Stimulated activated effector memory CD8-positive, alpha-beta T cell treated with anti-CD3 and anti-CD28 coated beads, Interleukin-12 subunit alpha, Interleukin-12 subunit beta, amount 100 ng/mL, for 72 hours (primary cell): ENCODE measurements around the gene RASGRF2.
"Not testable (repeated sequence)": the region's sequence is repeated elsewhere in the genome, so short reads cannot be mapped to it uniquely, and the experiment has no call there.

Experiments
- ATAC-seq: fragments of 150-1000 bp; cut with Tn5 transposase; 2 replicates; pipeline ENCODE4 v1.10.0; 2021
- DNase-seq, 2 donors: peaks; one replicate each; pipeline ENCODE4 v3.0.0; 2021 to 2022; ENCODE audit warnings: low spot score in 2 of 2
- H3K27ac Mint-ChIP-seq: one replicate; pipeline ENCODE4 v1.8.0; 2022; ENCODE audit warnings: mild to moderate bottlenecking, mixed read lengths
- H3K36me3 Mint-ChIP-seq: one replicate; pipeline ENCODE4 v1.8.0; 2022; ENCODE audit warnings: mild to moderate bottlenecking, mixed read lengths
- H3K4me1 Mint-ChIP-seq: one replicate; pipeline ENCODE4 v1.8.0; 2022; ENCODE audit warnings: mixed read lengths
- H3K4me3 Mint-ChIP-seq: one replicate; pipeline ENCODE4 v1.8.0; 2022; ENCODE audit warnings: mild to moderate bottlenecking, mixed read lengths
- H3K9me3 Mint-ChIP-seq: one replicate; pipeline ENCODE4 v1.8.0; 2022; ENCODE audit warnings: mixed read lengths

The RASGRF2 gene

GRCh38 chr5:81080809-81081460, 120.8 kb downstream of the RASGRF2 start:
- no peak for ATAC-seq
- DNase-seq: no peak
- Mint-ChIP-seq H3K36me3 (peaks cover 4% of the 10 kb centered on the region), H3K27ac (no peak overlapping the region), H3K4me3 (no peak overlapping the region), H3K4me1 (no peaks in the 10 kb centered on the region), H3K9me3 (peaks cover 3% of the 10 kb centered on the region)

- no peak for ATAC-seq
Measured at GRCh38 chr5:81081461-81081835, 121.3 kb downstream of the RASGRF2 start.

GRCh38 chr5:81086881-81087281, 126.7 kb downstream of the RASGRF2 start:
- DNase-seq: no peak
- no peak overlapping the region for H3K4me3 Mint-ChIP-seq
- no peak overlapping the region for H3K27ac Mint-ChIP-seq
- H3K4me1 Mint-ChIP-seq: no peaks in the 10 kb centered on the region
- no peak for ATAC-seq
- peaks cover 4% of the 10 kb centered on the region for H3K36me3 Mint-ChIP-seq
- no peaks in the 10 kb centered on the region for H3K9me3 Mint-ChIP-seq

More at GRCh38 chr5:81081461-81081835, 121.3 kb downstream of the RASGRF2 start:
- peaks cover 4% of the 10 kb centered on the region for H3K36me3 Mint-ChIP-seq
- no peaks in the 10 kb centered on the region for H3K4me1 Mint-ChIP-seq
- no peak overlapping the region for H3K4me3 Mint-ChIP-seq
- no peak for DNase-seq
- no peak overlapping the region for H3K27ac Mint-ChIP-seq
- peaks cover 3% of the 10 kb centered on the region for H3K9me3 Mint-ChIP-seq

GRCh38 chr5:81091199-81091598, 131.0 kb downstream of the RASGRF2 start:
- peaks cover 13% of the 10 kb centered on the region for H3K36me3 Mint-ChIP-seq
- ATAC-seq (no peak), DNase-seq (no peak)
- H3K27ac Mint-ChIP-seq: no peak overlapping the region
- no peak overlapping the region for H3K4me3 Mint-ChIP-seq
- H3K4me1 Mint-ChIP-seq: no peaks in the 10 kb centered on the region
- no peaks in the 10 kb centered on the region for H3K9me3 Mint-ChIP-seq

GRCh38 chr5:81093536-81094196, 133.5 kb downstream of the RASGRF2 start:
- Mint-ChIP-seq H3K36me3 (peaks cover 18% of the 10 kb centered on the region), H3K4me1 (no peaks in the 10 kb centered on the region), H3K27ac (no peak overlapping the region), H3K4me3 (no peak overlapping the region), H3K9me3 (no peaks in the 10 kb centered on the region)
- DNase-seq: no peak
- no peak for ATAC-seq

GRCh38 chr5:81095835-81096234, 135.7 kb downstream of the RASGRF2 start:
- peaks cover 18% of the 10 kb centered on the region for H3K36me3 Mint-ChIP-seq
- ATAC-seq (no peak), DNase-seq (no peak)
- no peaks in the 10 kb centered on the region for H3K4me1 Mint-ChIP-seq
- H3K27ac Mint-ChIP-seq: no peak overlapping the region
- no peak overlapping the region for H3K4me3 Mint-ChIP-seq
- H3K9me3 Mint-ChIP-seq: no peaks in the 10 kb centered on the region

- Mint-ChIP-seq H3K4me3 (no peak overlapping the region), H3K27ac (no peak overlapping the region), H3K9me3 (no peaks in the 10 kb centered on the region), H3K36me3 (peaks cover 18% of the 10 kb centered on the region), H3K4me1 (no peaks in the 10 kb centered on the region)
- no peak for DNase-seq
- ATAC-seq: no peak
Measured at GRCh38 chr5:81097713-81098112, 137.6 kb downstream of the RASGRF2 start.

GRCh38 chr5:81105261-81105877, 145.2 kb downstream of the RASGRF2 start:
- Mint-ChIP-seq H3K9me3 (no peaks in the 10 kb centered on the region), H3K27ac (peak overlapping the region; percentile 46), H3K4me3 (no peak overlapping the region), H3K4me1 (peaks cover 24% of the 10 kb centered on the region), H3K36me3 (no peaks in the 10 kb centered on the region)
- ATAC-seq: peak; percentile 74
- no peak for DNase-seq

GRCh38 chr5:81115261-81115660, 155.1 kb downstream of the RASGRF2 start:
- no peak for ATAC-seq
- no peak overlapping the region for H3K27ac Mint-ChIP-seq
- peaks cover 29% of the 10 kb centered on the region for H3K36me3 Mint-ChIP-seq
- no peaks in the 10 kb centered on the region for H3K9me3 Mint-ChIP-seq
- no peaks in the 10 kb centered on the region for H3K4me1 Mint-ChIP-seq
- H3K4me3 Mint-ChIP-seq: no peak overlapping the region
- DNase-seq: no peak

- Mint-ChIP-seq H3K4me1 (peaks cover 14% of the 10 kb centered on the region), H3K4me3 (no peak overlapping the region), H3K36me3 (peaks cover 34% of the 10 kb centered on the region), H3K9me3 (no peaks in the 10 kb centered on the region), H3K27ac (no peak overlapping the region)
- DNase-seq (no peak), ATAC-seq (no peak)
Measured at GRCh38 chr5:81117566-81117965, 157.4 kb downstream of the RASGRF2 start.

- Mint-ChIP-seq H3K36me3 (peaks cover 30% of the 10 kb centered on the region), H3K4me1 (peaks cover 15% of the 10 kb centered on the region), H3K9me3 (no peaks in the 10 kb centered on the region), H3K27ac (no peak overlapping the region), H3K4me3 (no peak overlapping the region)
- DNase-seq (no peak), ATAC-seq (no peak)
Measured at GRCh38 chr5:81121273-81121672, 161.1 kb downstream of the RASGRF2 start.

- no peak overlapping the region for H3K27ac Mint-ChIP-seq
- DNase-seq (no peak), ATAC-seq (no peak)
Measured at GRCh38 chr5:81121836-81122630, 161.9 kb downstream of the RASGRF2 start.

GRCh38 chr5:81124689-81125088, 164.5 kb downstream of the RASGRF2 start:
- not testable (repeated sequence) for H3K4me3 Mint-ChIP-seq, H3K9me3 Mint-ChIP-seq, ATAC-seq, H3K27ac Mint-ChIP-seq, DNase-seq
- H3K4me1 Mint-ChIP-seq: peaks cover 15% of the 10 kb centered on the region
- H3K36me3 Mint-ChIP-seq: peaks cover 27% of the 10 kb centered on the region

More at GRCh38 chr5:81121836-81122630, 161.9 kb downstream of the RASGRF2 start:
- Mint-ChIP-seq H3K4me1 (peaks cover 15% of the 10 kb centered on the region), H3K4me3 (no peak overlapping the region), H3K9me3 (no peaks in the 10 kb centered on the region), H3K36me3 (peaks cover 30% of the 10 kb centered on the region)

GRCh38 chr5:81125959-81126358, 165.8 kb downstream of the RASGRF2 start:
- DNase-seq (no peak), ATAC-seq (no peak)
- Mint-ChIP-seq H3K4me3 (no peak overlapping the region), H3K9me3 (no peaks in the 10 kb centered on the region), H3K27ac (no peak overlapping the region), H3K36me3 (peaks cover 32% of the 10 kb centered on the region), H3K4me1 (peaks cover 15% of the 10 kb centered on the region)

GRCh38 chr5:81128416-81128815, 168.3 kb downstream of the RASGRF2 start:
- H3K36me3 Mint-ChIP-seq: peaks cover 25% of the 10 kb centered on the region
- no peaks in the 10 kb centered on the region for H3K9me3 Mint-ChIP-seq
- no peak for ATAC-seq
- no peak overlapping the region for H3K4me3 Mint-ChIP-seq
- no peaks in the 10 kb centered on the region for H3K4me1 Mint-ChIP-seq
- no peak overlapping the region for H3K27ac Mint-ChIP-seq
- DNase-seq: no peak
